ENCODE data around the gene AVPI1.
"Not testable (repeated sequence)": the region's sequence is repeated elsewhere in the genome, so short reads cannot be mapped to it uniquely, and the experiment has no call there.

The AVPI1 gene

GRCh38 chr10:97711640-97712572 lies 24.9 kb upstream of the AVPI1 start:
- DNase-seq (ENCODE audit: low spot score): no peak

- DNase-seq (ENCODE audit: low spot score): peak; percentile 47
Measured at GRCh38 chr10:97708976-97709946, 22.2 kb upstream of the AVPI1 start.

GRCh38 chr10:97708167-97708566 lies 21.1 kb upstream of the AVPI1 start:
- DNase-seq (ENCODE audit: low spot score): no peak

- no peak for DNase-seq (ENCODE audit: low spot score)
Measured at GRCh38 chr10:97707134-97707861, 20.3 kb upstream of the AVPI1 start.

- DNase-seq (ENCODE audit: low spot score): no peak
Measured at GRCh38 chr10:97705006-97705670, 18.1 kb upstream of the AVPI1 start.

- no peak for DNase-seq (ENCODE audit: low spot score)
Measured at GRCh38 chr10:97704341-97704740, 17.3 kb upstream of the AVPI1 start.

GRCh38 chr10:97703398-97704067 lies 16.5 kb upstream of the AVPI1 start:
- DNase-seq (ENCODE audit: low spot score): no peak

- DNase-seq (ENCODE audit: low spot score): peak; percentile 75
Measured at GRCh38 chr10:97701438-97702069, 14.5 kb upstream of the AVPI1 start.

- DNase-seq (ENCODE audit: low spot score): not testable (repeated sequence)
Measured at GRCh38 chr10:97698072-97698655, 11.1 kb upstream of the AVPI1 start.

- no peak for DNase-seq (ENCODE audit: low spot score)
Measured at GRCh38 chr10:97690133-97690532, 3.1 kb upstream of the AVPI1 start.

- DNase-seq (ENCODE audit: low spot score): no peak
Measured at GRCh38 chr10:97689559-97690020, 2.5 kb upstream of the AVPI1 start.

- no peak for DNase-seq (ENCODE audit: low spot score)
Measured at GRCh38 chr10:97687785-97688781, 1.0 kb upstream of the AVPI1 start.

GRCh38 chr10:97686301-97686961 lies 610 bp downstream of the AVPI1 start:
- DNase-seq (ENCODE audit: low spot score): no peak

- DNase-seq (ENCODE audit: low spot score): no peak
Measured at GRCh38 chr10:97685395-97685958, 1.6 kb downstream of the AVPI1 start.

GRCh38 chr10:97684866-97685394 lies 2.1 kb downstream of the AVPI1 start:
- no peak for DNase-seq (ENCODE audit: low spot score)

GRCh38 chr10:97684368-97684713 lies 2.7 kb downstream of the AVPI1 start:
- not testable (repeated sequence) for DNase-seq (ENCODE audit: low spot score)

GRCh38 chr10:97683556-97684367 lies 3.3 kb downstream of the AVPI1 start:
- DNase-seq (ENCODE audit: low spot score): no peak
